H4 (cell line): ENCODE measurements around the gene CTNNA2. TPM values are rescaled to one million over a fixed set of nuclear protein-coding genes. Genes with fewer than 3 reads are reported as not detected.
A peak's percentile ranks its signal among the peaks of the same experiment; 100 is the strongest.
"Not testable (repeated sequence)": the region's sequence is repeated elsewhere in the genome, so short reads cannot be mapped to it uniquely, and the experiment has no call there.

ENCODE experiments used
- DNase-seq: peaks from one replicate; pipeline ENCODE4 v3.0.0-alpha.2; 2015; ENCODE audit warnings: low spot score
- total RNA-seq: library from RNA; depleted of rRNA; stranded (reverse); fragments of >200 nt; shearing (Covaris generic); gene quantifications from 2 replicates; pipeline ENCODE4 v1.2.3, GENCODE V29; 2014

The CTNNA2 gene
- total RNA-seq, 1 experiment from 2014 or later, result 0.39 TPM

- no peak for DNase-seq
Measured at GRCh38 chr2:80028584-80028983, 515.7 kb downstream of the CTNNA2 start.

DNA sequence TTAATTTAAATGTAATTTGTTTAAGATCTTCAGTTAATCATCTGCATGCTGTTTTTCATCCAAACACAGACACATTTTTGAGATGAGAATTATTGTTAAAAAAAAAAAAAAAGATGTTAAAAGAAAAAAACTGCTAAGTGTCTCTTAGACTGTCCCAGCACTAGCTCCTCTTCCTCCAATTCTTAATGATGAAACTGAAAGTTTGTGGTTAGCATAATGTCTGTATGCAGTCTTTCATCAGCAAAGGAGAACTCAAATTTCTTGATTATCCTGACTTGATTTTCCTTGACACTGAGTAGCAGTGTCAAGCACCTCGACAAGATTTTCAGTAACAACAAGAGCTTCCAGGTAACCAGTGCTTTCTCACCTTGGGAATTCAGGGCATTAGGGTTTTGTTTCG lies 517.3 kb downstream of the CTNNA2 start:
- DNase-seq, result no peak

DNA sequence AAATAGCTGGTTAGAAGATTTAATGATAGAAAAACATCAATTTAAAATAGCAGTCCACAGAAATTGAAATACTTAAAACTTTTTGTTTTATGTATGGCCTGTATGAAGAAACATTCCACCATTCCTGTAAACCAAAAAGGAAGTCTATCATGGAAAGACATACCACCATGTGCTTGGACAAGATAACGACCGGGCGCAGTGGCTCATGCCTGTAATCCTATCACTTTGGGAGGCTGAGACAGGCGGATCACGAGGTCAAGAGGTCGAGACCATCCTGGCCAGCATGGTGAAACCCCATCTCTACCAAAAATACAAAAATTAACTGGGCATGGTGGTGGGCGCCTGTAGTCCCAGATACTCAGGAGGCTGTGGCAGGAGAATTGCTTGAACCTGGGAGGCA lies 519.8 kb downstream of the CTNNA2 start:
- DNase-seq, result not testable (repeated sequence)

DNA sequence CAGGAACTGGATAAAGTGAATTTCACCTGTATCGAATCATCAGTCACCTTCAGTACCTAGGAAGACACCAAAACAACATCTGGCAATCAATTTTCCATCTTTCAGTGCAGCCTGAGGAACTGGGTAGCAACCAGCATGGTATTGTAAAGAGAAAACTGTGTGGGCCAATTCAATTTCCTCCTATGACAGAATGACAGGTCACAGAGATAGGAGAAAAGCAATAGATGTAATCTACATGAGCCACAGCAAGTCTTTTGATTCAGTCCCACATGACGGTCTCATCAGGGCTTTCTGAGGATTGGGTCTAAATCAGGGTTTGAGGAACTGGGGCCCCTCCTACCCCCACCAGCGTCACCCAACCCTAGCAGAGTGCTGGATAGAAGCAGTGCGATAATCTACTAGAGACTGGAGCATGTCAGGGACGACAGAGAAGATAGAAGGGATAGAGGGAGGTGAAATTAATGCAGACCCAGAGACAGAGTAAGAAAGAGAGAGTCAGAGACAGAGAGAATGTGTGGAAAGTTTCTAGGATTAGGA lies 523.0 kb downstream of the CTNNA2 start:
- no peak for DNase-seq

DNA sequence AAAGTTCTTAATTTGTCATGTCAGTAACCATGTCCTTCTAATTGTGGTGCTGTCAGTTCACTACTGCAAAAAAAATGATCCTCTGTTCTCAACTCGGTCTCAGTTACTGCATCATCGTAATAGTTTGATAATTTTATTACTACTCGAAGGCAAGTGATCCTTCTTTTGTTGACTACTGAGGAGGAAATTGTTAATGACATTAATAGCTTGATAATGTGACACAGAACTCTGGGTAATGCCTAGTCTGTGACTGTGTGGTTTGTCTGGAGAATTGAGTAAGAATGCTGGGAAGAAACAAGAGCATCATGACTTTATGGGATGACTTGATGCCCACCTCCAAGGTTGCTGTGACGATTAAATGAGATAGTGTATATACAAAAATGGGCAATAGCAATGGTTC lies 524.5 kb downstream of the CTNNA2 start:
- no peak for DNase-seq

DNA sequence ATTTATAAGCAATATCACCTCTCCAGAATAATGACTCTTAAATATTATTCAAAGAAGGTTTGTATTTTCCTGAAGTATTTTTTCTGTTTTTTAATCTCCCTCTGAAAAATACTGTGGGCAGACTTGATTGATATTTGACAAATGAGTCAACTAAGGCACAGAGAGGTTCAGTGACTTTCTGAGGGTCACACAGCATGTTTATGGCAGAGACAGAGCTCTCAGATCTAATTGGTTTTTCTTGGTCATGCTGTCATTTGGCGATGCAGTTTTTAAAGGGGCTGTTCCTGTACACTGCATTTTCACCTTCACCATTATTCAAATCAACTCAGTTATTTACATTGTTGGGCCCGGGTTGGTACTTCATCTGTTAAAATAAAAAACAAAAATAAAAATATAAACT lies 527.4 kb downstream of the CTNNA2 start:
- DNase-seq, result no peak

- DNase-seq, result no peak
Measured at GRCh38 chr2:80042635-80043034, 529.8 kb downstream of the CTNNA2 start.

- DNase-seq, result no peak
Measured at GRCh38 chr2:80048296-80048695, 535.4 kb downstream of the CTNNA2 start.

GRCh38 chr2:80050246-80050645 lies 537.4 kb downstream of the CTNNA2 start:
- DNase-seq, result no peak

- DNase-seq, result no peak
Measured at GRCh38 chr2:80053522-80054345, 540.9 kb downstream of the CTNNA2 start.

DNA sequence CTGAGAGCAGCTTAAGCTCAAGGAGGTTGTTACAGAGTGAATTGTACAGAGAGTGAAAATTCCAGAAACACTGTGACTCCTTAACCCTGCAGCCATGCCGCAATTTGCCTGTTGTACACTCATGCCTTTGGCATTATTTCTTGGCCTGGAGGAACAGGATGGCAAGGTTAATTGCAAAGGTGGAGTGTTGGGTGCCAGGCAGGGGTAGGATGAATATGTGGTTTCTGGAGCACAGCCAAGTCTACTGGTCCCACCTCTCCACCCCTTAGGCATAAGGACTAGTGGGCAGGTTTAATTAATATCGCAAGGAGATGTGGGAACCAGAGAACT lies 541.5 kb downstream of the CTNNA2 start:
- peak; percentile 29 for DNase-seq

- no peak for DNase-seq
Measured at GRCh38 chr2:80057956-80058355, 545.1 kb downstream of the CTNNA2 start.

GRCh38 chr2:80058562-80058961 lies 545.7 kb downstream of the CTNNA2 start:
- no peak for DNase-seq

- no peak for DNase-seq
Measured at GRCh38 chr2:80059447-80059846, 546.6 kb downstream of the CTNNA2 start.

- no peak for DNase-seq
Measured at GRCh38 chr2:80061881-80062280, 549.0 kb downstream of the CTNNA2 start.

GRCh38 chr2:80062298-80062697 lies 549.4 kb downstream of the CTNNA2 start:
- no peak for DNase-seq

GRCh38 chr2:80068038-80068731 lies 555.3 kb downstream of the CTNNA2 start:
- DNase-seq, result no peak

- DNase-seq, result no peak
Measured at GRCh38 chr2:80070587-80070986, 557.7 kb downstream of the CTNNA2 start.

GRCh38 chr2:80071941-80072340 lies 559.1 kb downstream of the CTNNA2 start:
- DNase-seq, result no peak

DNA sequence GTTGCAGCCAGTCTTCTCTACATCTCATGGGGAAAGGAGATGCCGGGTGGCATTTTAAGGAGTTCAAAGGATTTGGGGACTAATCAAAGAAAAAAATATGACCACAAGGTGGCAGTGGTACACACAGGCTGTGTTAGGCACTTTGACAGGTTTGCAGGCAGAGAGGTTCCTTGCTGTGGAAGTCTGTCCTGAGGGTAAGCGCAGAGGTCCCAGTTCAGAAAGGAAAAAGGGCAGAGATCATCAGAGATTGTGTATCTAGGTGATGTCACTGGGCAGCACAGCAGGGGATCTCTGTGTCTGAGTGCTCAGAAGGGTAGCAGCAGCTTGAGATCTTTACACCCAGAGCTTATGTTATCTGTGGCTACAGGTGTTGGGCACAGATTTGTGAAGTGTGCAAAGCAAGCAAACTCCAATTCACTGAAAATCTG lies 560.3 kb downstream of the CTNNA2 start:
- DNase-seq, result peak; percentile 55

DNA sequence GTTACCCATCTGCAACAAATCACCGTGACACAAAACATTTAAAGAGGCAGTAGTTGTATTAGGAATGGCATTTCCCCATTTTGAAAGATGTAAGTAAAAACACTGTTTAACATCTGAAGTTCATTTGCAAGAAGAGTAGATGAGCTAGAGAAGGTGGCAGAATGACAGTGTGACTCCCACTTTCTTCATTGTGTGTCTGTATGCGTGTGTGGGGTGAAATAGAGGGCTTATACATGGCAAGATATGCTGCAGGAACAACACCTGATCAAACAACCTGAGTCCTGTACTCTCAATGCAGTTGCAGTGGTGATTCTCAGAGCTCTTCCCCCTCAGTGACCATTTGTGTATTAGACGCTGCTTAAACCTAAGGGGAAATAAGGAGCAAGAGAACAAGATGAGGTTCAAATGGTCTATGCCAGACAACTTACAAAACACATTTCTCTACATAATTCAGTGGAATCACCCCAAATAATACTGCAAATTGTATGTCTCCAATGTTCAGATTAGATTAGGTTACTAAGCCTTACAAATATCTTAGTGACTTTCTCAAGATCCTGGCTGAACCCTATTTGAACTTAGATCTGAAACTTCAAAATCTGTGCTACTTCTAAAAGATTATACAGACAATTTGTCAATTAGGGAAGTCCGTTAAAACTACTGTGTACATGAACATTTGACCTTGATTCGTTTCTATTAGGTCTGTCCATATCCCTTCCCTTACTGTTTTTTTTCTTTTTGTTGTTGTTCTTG lies 561.6 kb downstream of the CTNNA2 start:
- DNase-seq, result no peak

DNA sequence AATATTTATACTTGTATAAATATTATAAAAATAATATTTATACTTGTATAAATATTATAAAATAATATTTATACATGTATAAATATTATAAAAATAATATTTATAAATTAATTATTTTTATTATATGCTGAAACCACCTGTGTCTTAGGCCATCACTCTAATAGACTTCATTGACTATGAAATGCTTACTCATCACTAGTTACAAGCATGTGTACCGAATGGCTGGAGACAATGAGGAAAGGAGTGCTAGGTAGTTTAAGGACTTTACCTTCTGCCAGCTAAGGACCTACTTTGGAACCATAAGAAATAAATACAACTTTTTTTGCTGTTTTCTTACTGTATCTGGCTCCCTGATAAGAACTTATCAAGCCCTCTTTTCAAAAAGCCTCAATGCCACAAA lies 562.9 kb downstream of the CTNNA2 start:
- no peak for DNase-seq
